Measurements from ENCODE around the gene GIPC2.
A peak's percentile ranks its signal among the peaks of the same experiment; 100 is the strongest.
"Not testable (repeated sequence)": the region's sequence is repeated elsewhere in the genome, so short reads cannot be mapped to it uniquely, and the experiment has no call there.

GIPC2 gene

DNA sequence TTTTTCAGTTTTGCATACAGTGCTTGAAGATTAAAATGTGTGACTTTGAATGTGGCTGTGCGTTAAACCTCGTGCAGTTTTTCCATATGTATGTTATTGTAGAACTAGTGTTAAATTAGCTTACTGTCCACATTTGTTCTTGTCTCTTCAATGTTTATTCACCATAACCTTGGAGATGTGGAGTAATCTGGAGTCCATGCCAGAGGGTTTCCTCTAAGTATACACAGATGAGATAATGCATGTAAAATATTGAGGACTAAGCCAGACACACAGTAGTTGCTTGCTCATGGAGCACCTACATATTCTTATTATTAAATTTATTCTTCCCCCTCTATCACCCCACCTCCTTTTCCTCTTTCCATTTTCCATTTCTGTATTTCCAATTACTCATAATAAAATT, 7.7 kb upstream of the GIPC2 start:
- no peak for DNase-seq

DNA sequence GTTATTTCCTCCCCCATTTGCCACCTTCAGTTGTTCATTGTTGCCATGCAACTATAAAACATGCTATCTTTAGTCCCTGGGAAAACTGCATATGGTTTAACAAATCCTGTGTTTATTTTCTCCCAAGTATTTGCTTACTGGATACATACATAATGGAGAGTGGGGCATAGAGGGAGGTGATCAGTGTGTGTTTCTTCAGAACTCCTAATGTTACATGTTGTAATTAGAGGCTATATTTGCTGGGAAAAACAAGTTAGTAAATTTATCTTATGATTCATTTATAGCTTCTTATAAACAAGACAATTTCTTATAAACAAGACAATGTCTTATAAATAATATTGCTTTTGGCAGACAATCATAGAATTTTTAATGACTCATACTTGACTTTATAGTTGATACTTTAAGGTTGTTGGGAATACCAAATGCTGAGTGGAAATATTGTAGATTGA, 7.3 kb upstream of the GIPC2 start:
- no peak for DNase-seq

DNA sequence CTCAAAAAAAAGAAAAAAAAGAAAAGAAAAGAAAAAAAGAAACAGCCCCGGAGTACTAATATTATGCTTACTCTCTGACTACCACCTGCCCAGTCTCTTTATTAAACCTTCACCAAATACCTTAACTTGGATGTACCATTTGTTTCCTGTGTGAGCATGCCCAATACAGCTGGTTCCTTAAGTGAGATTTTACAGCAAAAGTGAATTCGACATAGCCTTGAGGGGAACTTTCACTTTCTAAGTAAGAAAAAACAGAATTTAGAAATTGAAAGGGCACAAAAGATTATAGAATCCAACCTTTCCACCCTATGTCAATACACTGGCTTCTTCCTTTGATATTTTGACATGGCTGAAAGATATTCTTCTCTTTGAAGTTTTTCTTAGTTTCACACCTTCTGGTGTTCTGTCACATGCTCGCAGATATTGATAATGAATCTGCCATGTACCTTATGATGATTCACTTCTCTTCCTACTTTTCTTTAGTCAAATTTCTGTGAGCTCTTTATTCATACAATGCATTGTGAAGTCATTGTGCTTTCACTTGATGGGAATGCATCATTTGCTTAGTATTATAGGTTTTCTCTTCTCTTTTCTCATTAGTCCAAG, 5.2 kb upstream of the GIPC2 start:
- DNase-seq, result peak; percentile 4

DNA sequence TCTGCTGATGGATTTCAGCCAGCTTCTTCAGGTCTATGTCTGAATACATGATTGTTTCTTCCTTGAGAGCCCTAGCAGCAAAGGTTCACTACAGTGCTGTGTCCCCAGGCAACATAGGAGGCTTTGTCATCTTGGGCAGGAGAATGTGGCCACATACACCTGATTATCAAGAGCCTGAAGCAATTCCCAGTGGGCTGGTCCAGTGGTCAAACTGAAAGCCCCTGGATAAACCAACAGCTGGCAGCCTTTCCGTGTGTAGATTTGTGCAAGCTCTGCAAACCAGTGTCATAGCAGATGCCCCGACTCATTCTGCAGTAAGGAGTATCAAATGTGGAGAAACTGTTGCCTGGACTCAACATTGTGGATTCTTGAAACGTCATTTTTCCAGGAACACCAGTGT, 2.3 kb upstream of the GIPC2 start:
- DNase-seq, result no peak

DNA sequence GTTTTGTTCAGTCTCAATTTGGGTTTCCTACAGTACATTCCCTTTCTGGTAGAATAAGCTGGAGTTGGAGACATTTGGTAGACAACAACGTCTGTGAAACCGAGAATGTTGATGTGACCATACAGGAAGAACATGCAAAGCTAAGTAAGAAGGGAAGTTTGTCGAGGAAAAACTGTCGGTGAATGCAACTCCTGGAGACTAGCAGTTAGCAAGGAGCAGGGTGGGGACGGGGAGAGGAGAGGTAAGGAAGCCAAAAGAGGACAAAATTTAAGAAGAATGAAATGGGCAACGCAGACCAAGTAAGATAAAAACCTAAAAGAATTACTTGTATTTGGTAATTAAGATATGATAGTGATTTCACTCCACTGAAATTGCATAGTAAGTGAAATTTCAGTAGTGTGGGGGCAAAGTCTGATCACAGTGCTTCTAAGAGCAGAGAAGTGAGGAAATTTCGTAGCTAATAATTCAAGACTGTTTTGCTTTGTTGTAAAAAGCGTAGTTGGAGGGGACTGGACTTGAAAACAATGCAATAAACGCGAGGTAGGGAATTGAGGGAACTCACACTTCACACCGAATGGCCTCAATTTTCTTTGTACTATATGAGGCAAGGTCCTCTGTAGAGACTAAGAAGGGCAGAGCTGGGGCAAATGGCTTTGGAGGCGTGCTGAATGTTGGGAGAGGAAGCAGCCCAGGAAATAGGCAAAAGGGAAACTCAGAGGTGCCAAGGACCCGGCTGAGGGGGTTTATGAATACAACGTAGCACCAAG, 787 bp upstream of the GIPC2 start:
- no peak for DNase-seq

DNA sequence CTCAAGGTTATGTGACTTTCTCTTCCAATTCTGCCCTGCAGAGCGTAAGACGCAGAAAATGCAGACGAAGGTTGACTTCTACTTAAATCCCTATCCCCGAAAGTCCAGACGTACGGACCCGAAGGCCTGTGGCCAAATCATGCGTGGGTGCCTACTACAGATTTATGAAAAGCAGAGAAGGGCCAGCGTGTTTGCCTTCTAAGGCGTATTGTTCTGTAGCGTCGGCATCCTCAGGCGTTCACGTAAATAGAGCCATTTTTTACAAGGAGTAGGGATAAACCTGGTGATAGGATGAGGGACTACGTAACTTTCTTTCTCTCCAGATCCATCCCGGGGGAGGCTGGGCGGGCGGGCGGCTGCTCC, 222 bp upstream of the GIPC2 start:
- no peak for DNase-seq

DNA sequence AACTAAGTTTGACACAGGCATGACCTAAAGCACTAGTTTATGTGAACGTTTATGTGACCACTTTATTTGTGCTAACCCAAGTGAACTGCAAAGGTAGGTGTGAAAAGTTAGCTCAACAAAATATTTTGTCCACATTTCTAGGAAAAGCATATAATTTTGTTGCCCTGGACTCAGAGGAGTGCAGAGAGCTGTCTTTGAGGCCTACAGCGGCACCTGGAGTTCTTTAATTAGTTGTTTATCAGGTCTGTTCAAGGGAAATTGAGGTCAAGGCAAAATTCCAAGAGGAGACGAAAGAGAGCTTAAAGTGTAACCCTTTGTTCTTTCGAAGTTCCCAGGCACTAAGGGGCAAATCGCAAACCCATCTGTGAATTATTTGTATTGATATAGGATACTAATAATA, 1.3 kb downstream of the GIPC2 start:
- DNase-seq, result no peak

DNA sequence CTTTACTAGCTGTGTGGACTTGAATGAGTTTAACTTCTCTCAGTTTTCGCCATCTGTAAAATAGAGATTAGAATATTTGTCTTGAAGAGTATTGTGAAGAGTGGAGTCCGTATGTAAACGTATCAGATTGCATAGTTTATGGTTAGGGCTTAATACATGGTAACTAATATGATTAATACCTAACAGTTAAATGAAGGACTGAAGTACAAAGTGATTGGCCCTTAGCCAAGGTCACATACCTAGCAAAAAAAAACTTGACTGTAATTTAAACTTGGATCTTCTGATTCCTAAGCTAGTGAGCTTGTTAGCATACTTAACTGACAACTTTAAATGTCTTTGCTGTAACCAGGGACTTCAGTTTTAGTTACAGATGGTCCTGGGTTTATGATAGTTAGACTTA, 1.9 kb downstream of the GIPC2 start:
- DNase-seq, result no peak

DNA sequence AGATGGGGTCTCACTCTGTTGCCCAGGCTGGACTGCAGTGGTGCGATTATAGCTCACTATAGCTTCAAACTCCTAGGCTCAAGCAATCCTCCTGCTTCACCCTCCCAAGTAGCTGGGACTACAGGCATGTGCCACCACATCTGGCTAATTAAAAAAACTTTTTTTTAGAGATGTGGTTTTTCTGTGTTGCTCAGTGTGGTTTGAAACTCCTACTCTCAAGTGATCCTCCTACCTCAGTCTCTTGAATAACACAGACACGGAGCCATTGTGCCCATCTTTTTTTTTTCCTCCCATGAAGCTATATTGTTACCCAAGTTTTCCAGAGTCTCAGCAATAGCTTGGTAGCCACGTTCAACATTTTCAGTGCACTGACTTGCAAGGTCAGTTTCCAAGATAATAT, 2.7 kb downstream of the GIPC2 start:
- no peak for DNase-seq

DNA sequence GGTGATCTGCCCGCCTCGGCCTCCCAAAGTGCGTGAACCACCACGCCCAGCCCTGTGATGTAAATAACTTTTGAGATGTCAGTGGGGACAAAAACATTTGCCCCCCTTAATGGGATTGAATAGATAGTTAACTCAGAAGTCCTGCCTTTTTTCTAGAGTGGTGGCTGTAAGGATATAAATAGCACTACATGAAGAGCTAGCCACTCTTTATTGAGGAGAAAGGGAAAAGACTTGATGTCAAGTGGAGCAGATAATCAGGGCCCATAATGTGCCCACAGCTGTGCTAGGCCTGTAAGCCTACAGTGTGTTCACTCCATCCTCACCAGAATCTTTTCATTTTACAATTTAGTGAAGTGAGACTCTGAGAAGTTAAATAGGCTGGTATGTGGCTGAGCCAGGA, 3.6 kb downstream of the GIPC2 start:
- DNase-seq, result no peak

DNA sequence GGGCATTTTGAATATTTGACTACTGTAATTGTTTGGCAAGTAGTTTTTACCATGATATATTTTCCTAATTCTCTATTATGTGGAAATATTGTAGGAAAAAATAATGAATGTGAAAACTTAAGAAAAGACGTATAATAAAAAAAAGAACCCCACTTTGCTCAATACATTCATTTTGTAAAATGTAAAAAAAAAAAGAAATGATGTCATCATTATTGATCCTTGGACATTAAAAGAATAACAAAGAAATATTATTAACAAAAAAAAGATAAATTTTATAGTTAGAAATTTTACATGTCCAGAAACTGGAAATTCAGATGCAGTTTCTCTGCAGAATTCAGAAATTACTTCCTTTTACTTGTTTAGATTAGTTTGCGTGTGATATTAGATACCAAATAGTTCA, 5.2 kb downstream of the GIPC2 start:
- no peak for DNase-seq

DNA sequence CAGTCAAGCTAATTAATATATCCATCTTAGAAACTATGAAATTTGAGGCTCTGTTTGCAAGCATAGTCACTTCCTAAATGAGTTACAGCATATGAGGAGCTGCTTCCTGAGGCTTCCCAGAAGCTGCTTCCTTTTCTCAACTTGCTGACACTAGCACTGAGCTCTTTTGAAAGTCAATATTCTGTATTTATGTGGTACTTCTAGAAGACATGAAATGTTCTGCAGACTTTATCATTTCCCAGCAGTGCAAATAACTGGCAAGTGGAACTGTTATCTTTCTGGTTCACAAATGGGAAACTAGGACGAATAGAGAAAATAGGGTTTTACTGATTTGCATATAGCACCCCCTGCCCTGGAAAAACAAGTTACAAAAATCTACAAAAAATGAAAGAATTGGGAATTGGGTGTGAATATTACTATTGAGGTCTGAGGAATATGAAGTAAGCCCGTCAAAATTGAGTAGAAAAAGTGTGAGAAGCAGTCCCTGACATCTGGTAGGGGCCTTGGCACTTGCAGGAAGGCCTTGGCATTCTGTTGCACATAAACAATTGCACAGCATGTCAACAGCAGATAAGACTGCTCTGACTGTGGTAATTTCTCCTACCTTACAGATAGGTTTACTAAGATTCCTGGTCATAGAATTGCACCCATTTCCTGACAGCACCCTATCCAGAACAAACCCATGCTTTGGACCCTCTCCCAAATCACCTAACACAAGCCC, 7.1 kb downstream of the GIPC2 start:
- peak; percentile 11 for DNase-seq

DNA sequence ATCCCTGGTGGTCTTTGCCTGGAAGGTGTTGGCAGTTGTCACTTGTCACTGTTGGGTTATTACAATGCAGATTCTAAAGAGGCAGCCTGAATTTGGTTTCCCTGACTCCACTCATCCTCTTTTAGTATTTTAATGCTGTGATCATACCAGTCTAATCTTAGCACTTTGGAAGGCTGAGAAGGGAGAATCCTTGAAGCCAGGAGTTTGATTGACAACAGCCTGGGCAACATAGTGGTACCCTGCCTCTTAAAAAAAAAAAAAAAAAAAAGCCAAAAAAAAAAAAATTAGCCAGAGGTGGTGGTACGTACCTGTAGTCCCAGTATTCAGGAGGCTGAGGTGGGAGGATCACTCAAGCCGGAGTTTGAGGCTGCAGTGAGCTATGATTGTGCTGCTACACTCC, 7.7 kb downstream of the GIPC2 start:
- DNase-seq, result no peak

DNA sequence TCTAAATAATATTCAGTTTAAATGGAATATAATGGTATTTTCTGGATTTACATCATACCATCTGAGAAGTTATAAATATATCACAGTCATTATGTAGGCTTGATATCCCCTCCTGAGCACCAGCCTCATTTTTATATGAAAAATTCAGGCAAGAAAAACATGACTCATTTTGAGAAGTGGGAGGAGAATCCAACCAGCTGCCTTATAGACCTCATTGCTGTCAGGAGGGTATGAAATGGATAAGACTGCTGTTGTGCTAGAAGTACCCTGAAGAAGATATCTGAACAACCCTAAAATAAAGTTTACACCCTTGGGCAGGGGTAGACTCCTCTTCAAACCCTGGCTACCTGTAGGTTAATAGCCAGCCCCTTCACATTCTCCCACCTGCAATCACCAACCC, 8.8 kb downstream of the GIPC2 start:
- no peak for DNase-seq

DNA sequence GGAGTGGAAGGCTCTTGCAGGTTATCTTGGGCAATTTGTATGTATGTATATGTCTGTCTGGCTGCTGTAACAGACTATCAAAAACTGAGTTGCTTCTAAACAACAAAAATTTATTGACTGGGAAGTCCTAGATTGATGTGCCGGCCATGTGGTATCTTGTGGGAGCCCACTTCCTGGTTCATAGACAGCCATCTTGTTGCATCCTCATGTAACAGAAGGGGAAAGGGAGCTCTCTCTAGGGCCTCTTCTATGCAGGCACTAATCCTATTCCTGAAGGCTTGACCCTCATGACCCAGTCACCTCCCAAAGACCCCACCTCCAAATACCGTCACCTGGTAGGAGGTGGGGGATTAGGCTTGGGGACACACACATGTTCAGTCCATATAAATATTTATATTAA, 9.2 kb downstream of the GIPC2 start:
- no peak for DNase-seq

DNA sequence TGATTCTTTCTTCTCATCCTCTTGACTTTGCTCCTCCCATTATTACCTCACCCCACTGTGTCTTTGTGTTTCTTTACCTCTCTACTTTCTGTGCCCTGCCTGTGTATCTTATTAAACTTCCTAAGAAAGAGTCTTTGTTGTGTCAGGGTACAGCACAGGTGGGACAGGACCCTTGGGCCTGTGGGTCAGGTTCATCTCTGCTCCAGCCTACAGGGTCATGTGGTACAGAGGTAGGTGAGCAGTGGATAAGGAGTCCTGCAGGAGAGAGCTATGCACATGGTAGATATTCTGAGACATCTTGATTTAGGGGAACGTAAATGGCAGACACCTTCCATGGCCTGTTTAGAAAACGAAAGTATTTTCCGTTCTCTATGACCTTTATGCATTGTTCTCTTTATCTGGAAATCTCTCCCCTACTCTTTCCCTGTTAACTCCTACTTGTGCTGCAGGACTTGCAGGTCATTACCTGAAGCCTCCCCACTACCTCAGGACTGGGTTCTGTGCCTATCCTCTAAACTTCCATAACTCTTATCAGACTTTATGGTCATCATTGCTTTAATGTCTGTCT, 9.9 kb downstream of the GIPC2 start:
- DNase-seq, result no peak

DNA sequence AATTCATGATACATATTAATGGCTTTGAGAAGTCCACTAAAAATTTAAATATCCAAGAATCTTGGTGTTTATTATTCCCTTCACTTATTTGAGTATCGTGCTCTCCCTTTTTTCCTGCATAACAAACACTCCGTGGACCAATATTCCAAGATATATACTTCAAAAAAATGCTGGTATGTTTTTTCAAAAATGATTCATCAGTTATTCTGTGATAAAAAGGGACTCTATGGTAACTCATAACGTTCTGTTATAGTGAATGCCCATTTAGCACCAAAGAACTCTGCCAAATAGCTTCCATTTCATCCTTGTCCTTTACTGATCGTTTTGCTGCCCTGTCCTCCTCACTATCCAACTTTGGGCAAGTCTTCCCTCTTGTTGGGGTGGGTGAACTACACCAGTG, 12.9 kb downstream of the GIPC2 start:
- DNase-seq, result no peak

DNA sequence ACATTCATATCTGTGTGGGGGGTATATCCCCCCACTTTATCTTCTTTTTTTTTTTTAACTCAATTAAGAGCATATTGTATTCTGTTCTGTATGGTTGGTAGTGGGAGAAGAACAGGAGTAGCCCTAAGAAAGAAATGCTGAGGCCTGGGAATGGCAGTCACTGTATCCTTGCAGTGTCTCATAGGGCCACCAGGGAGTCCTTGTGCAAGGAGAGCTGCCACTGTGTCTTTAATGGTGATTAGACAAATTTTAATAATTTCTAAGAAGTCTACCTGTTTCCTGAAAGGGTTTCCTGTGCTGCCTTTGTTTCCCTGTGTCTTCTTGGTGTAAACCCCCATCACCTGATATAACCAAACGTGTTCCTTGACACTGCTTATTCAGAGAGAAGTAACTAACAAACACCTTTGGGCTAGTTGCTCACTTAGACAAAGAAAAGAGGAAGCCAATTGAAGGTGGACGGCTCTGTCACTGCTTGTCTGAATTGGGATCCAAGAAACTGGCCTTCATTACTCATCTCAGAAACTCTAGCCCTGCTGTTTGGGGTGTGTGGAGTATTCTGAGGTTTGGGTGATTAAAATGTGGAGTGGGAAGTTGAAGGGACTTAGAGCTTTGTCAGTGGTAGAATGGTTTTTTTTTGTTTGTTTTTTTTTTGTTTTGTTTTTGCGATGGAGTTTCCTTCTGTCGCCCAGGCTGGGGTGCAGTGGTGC, 15.2 kb downstream of the GIPC2 start:
- DNase-seq, result no peak

DNA sequence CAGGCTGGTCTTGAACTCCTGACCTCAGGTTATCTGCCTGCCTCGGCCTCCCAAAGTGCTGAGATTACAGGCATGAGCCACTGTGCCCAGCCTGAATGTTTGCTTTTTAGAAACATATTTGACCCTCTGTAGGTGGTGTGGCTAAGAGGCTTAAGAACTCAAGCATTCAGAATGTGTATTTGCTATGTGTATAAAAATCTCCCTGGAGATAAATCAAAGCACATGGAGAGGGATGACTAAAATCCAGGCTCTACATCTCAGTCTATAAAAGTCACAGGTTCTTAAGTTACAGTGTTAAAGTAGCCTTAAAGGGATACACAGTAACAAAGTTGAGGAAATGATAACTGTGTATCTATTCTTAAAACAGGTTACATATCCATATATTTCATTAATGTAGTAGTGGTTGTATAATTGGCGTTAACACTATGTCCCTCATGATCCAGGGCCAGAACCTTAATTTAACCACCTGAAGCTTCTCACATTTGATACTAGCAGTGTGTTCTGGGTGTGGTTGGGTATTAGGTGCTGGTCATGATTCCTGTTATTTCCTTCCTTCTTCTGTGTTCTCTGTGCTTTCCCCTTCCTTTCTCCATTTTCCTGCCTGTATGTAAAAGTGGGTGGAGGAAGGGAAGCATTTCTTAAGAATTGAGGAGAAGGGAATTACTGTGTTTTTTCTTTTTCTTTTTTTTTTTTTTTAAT, 16.2 kb downstream of the GIPC2 start:
- DNase-seq, result no peak

DNA sequence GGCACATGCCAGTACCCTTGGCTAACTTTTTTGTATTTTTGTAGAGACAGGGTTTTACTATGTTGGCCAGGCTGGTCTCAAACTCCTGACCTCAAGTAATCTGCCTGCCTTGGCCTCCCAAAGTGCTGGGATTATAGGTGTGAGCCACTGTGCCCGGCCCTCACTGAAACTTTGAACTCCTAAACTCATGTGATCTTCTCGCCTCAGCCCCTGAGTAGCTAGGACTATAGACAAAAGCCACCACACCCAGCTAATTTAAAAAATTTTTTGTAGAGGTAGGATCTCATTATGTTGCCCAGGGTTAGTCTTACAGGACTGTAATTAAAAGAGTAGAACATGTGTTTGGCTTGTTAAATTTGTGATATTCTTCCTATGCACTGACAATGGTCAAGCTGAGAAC, 19.1 kb downstream of the GIPC2 start:
- not testable (repeated sequence) for DNase-seq

DNA sequence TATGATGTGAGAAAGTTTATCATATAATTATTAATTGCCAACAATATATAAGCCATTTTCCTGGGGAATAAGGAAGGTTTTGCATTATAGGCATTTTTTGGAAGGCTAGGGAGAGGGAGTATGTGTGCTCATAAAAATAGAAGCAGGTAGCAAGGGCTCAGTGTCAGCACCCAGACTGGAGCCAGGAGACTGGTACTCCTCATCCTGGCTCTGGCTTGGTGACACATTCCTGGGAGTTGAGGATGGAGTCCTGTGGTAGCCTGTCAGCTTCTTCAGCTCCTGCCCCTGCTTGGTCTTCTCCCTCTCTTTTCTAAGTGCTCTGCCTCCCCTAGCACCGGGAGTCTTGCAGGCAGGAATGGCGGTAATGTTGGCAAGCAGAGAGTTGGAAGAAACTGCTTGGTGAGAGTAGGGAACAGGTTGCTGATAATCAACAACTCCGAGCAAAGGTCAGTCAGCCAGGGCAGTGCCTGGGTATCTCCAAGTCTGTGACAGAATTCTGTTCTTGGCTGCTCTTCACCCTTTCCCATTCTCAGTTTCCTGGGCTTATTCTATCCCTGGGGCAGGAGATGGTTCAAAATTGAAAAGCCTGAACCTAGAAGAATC, 23.0 kb downstream of the GIPC2 start:
- no peak for DNase-seq

DNA sequence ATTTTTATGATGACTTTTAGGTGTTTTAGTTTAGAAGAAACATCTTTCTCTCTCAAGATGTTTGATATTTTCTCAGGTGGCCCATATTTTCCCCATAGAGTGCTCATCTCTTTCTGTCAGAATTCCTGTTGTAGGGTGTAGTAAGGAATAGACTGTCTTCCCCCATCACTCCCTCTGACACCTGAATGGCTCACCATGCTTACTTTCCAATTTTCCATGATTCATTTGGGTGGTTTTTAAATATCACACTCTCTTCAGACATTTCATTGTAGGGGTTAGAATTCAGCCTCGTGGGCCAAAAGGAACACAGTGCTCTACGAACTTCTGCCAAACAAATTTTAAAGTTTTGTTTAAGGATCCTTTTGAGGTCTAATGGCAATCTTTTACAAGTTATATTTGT, 24.0 kb downstream of the GIPC2 start:
- no peak for DNase-seq
